ENCODE results near the gene UBE2N. TPM values are rescaled to one million over a fixed set of nuclear protein-coding genes. Genes with fewer than 3 reads are reported as not detected.

Gene UBE2N
- total and polyA plus RNA-seq, 4 donors, result 112 to 234 (median 186) TPM

GRCh38 chr12:93377252-93378195, 64.2 kb downstream of the UBE2N start, which contains the start of gene NUDT4:
TSS of gene NUDT4 (plus strand) at chr12:93377925. CDS start at chr12:93378323, 398 bp downstream.
- Histone ChIP-seq H3K4me3 (ENCODE audit: low read depth, low read length) (peak within 1 kb of the TSS; percentile 99), H3K27ac (ENCODE audit: low read depth, low read length) (peak within 1 kb of the TSS; percentile 96), H3K36me3 (ENCODE audit: control insufficient read depth, insufficient read depth, low read length) (no peaks in the 10 kb centered on the region), H3K4me1 (ENCODE audit: control insufficient read depth, insufficient read depth, low read length) (peaks cover 27% of the 10 kb centered on the region), H3K9me3 (ENCODE audit: control insufficient read depth, insufficient read depth, low read length) (no peaks in the 10 kb centered on the region), H3K27me3 (ENCODE audit: control insufficient read depth, insufficient read depth, low read length) (no peaks in the 10 kb centered on the region)
- peak in 5 of 6 donors; percentile 89 to 98 (median 95) for DNase-seq (ENCODE audit: low read depth in 4 of 6, low spot score in 6 of 6)
- 1% methylated on average over 37 of the region's 79 CpGs for WGBS (ENCODE audit: insufficient coverage)

GRCh38 chr12:93376436-93377251, 65.1 kb downstream of the UBE2N start:
- Histone ChIP-seq H3K4me3 (ENCODE audit: low read depth, low read length) (peak overlapping the region; percentile 75), H3K27me3 (ENCODE audit: control insufficient read depth, insufficient read depth, low read length) (no peaks in the 10 kb centered on the region), H3K4me1 (ENCODE audit: control insufficient read depth, insufficient read depth, low read length) (peaks cover 23% of the 10 kb centered on the region), H3K36me3 (ENCODE audit: control insufficient read depth, insufficient read depth, low read length) (no peaks in the 10 kb centered on the region), H3K9me3 (ENCODE audit: control insufficient read depth, insufficient read depth, low read length) (no peaks in the 10 kb centered on the region), H3K27ac (ENCODE audit: low read depth, low read length) (peak overlapping the region; percentile 87)
- DNase-seq (ENCODE audit: low read depth in 4 of 6, low spot score in 6 of 6), result peak in 2 of 6 donors; percentile 39 to 74
- 19% methylated on average over 2 of the region's 10 CpGs for WGBS (ENCODE audit: insufficient coverage)

DNA sequence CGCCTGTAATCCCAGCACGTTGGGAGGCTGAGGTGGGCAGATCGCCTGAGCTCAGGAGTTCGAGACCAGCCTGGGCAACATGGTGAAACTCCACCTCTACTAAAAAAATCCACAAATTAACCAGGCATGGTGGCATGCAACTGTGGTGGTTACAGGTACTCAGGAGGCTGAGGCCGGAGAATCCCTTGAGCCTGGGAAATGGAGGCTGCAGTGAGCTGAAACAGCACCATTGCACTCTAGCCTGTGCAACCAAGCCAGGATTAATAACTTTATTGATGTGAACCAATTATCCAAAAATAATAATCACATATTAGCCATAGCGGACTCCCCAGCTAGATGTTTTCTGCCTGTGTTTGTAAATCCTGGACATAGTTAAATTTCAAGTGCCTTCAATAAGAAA, 65.8 kb downstream of the UBE2N start:
- no peaks in the 10 kb centered on the region for H3K27me3 ChIP-seq (ENCODE audit: control insufficient read depth, insufficient read depth, low read length)
- peak overlapping the region; percentile 87 for H3K27ac ChIP-seq (ENCODE audit: low read depth, low read length)
- no peaks in the 10 kb centered on the region for H3K36me3 ChIP-seq (ENCODE audit: control insufficient read depth, insufficient read depth, low read length)
- H3K9me3 ChIP-seq (ENCODE audit: control insufficient read depth, insufficient read depth, low read length), result no peaks in the 10 kb centered on the region
- peak overlapping the region; percentile 75 for H3K4me3 ChIP-seq (ENCODE audit: low read depth, low read length)
- 100% methylated on average over 2 of the region's 6 CpGs for WGBS (ENCODE audit: insufficient coverage)
- peaks cover 17% of the 10 kb centered on the region for H3K4me1 ChIP-seq (ENCODE audit: control insufficient read depth, insufficient read depth, low read length)
- no peak for DNase-seq (ENCODE audit: low read depth in 4 of 6, low spot score in 6 of 6)

DNA sequence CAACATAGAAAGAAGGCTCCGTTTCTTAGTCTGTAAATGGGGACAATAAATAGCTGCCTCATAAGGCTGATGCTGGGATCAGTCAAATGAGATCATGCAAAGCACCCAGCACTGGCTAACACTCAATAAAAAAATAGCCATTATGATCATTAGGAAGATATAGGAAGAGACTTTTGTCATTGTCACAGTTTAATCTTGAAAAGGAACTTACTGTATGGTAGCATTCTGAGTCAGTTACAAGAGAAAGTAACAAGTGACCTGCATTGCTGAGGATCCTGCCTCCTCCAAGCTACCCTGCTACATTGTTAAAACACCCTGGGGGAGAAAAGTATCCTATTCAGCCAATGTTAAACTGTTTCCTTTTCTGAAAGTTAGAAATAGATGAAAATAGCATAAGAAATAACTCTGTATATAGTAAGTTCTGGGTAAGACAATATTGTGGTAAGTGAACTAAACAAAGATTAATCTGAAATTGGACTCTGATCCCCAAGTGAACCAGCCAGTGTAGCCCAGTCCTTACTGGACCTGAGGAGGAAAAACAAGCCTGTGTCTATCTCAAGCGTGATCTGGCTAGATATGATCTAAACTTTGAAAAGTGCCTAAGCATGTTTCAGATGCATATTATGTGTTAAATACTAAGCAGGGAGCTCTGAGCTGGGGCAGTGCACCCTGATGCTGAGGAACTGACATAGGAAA, 67.6 kb downstream of the UBE2N start:
- H3K27ac ChIP-seq (ENCODE audit: low read depth, low read length), result peak overlapping the region; percentile 1
- 78% methylated on average over 1 of the region's 2 CpGs for WGBS (ENCODE audit: insufficient coverage)
- H3K36me3 ChIP-seq (ENCODE audit: control insufficient read depth, insufficient read depth, low read length), result no peaks in the 10 kb centered on the region

DNA sequence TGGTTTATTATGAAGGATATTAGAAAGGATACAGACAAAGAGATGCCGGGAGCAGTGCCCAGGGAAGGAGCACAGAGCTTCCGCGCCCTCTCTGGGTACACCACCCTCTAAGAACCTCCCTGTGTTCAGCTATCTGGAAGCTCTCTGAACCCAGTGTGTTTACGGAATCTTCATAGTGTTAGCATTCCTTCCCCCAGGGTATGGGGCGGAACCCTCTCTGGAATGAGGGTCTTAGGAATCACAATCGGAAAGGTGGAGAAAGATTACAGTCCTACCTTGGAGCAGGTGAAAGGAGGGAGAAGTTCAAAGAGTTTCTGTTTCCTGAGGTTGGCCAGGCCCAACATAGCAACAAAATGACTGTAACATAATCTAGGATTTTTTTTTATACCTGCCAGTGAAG, 70.8 kb downstream of the UBE2N start:
- H3K4me3 ChIP-seq (ENCODE audit: low read depth, low read length), result no peak overlapping the region
- no peaks in the 10 kb centered on the region for H3K27me3 ChIP-seq (ENCODE audit: control insufficient read depth, insufficient read depth, low read length)
- WGBS (ENCODE audit: insufficient coverage), result 100% methylated on average over 1 of the region's 6 CpGs
- peaks cover 3% of the 10 kb centered on the region for H3K4me1 ChIP-seq (ENCODE audit: control insufficient read depth, insufficient read depth, low read length)
- no peak for DNase-seq (ENCODE audit: low read depth in 4 of 6, low spot score in 6 of 6)
- H3K27ac ChIP-seq (ENCODE audit: low read depth, low read length), result no peak overlapping the region
- no peaks in the 10 kb centered on the region for H3K36me3 ChIP-seq (ENCODE audit: control insufficient read depth, insufficient read depth, low read length)
- no peaks in the 10 kb centered on the region for H3K9me3 ChIP-seq (ENCODE audit: control insufficient read depth, insufficient read depth, low read length)

More for the DNA sequence above, 67.6 kb downstream of the UBE2N start:
- Histone ChIP-seq H3K27me3 (ENCODE audit: control insufficient read depth, insufficient read depth, low read length) (no peaks in the 10 kb centered on the region), H3K9me3 (ENCODE audit: control insufficient read depth, insufficient read depth, low read length) (no peaks in the 10 kb centered on the region), H3K4me1 (ENCODE audit: control insufficient read depth, insufficient read depth, low read length) (peaks cover 17% of the 10 kb centered on the region), H3K4me3 (ENCODE audit: low read depth, low read length) (no peak overlapping the region)
- no peak for DNase-seq (ENCODE audit: low read depth in 4 of 6, low spot score in 6 of 6)

GRCh38 chr12:93369505-93369904, 72.2 kb downstream of the UBE2N start:
- H3K4me1 ChIP-seq (ENCODE audit: control insufficient read depth, insufficient read depth, low read length), result no peaks in the 10 kb centered on the region
- no peaks in the 10 kb centered on the region for H3K36me3 ChIP-seq (ENCODE audit: control insufficient read depth, insufficient read depth, low read length)
- H3K9me3 ChIP-seq (ENCODE audit: control insufficient read depth, insufficient read depth, low read length), result no peaks in the 10 kb centered on the region
- no peak for DNase-seq (ENCODE audit: low read depth in 4 of 6, low spot score in 6 of 6)
- no peak overlapping the region for H3K27ac ChIP-seq (ENCODE audit: low read depth, low read length)
- no peak overlapping the region for H3K4me3 ChIP-seq (ENCODE audit: low read depth, low read length)
- no peaks in the 10 kb centered on the region for H3K27me3 ChIP-seq (ENCODE audit: control insufficient read depth, insufficient read depth, low read length)

- Histone ChIP-seq H3K36me3 (ENCODE audit: control insufficient read depth, insufficient read depth, low read length) (no peaks in the 10 kb centered on the region), H3K27ac (ENCODE audit: low read depth, low read length) (no peak overlapping the region), H3K9me3 (ENCODE audit: control insufficient read depth, insufficient read depth, low read length) (no peaks in the 10 kb centered on the region), H3K4me1 (ENCODE audit: control insufficient read depth, insufficient read depth, low read length) (no peaks in the 10 kb centered on the region), H3K27me3 (ENCODE audit: control insufficient read depth, insufficient read depth, low read length) (no peaks in the 10 kb centered on the region), H3K4me3 (ENCODE audit: low read depth, low read length) (no peak overlapping the region)
- DNase-seq (ENCODE audit: low read depth in 4 of 6, low spot score in 6 of 6), result no peak
- WGBS (ENCODE audit: insufficient coverage), result 100% methylated on average over 3 of the region's 3 CpGs
Observed at GRCh38 chr12:93368766-93369165, 73.0 kb downstream of the UBE2N start.

- Histone ChIP-seq H3K27ac (ENCODE audit: low read depth, low read length) (no peak overlapping the region), H3K4me1 (ENCODE audit: control insufficient read depth, insufficient read depth, low read length) (no peaks in the 10 kb centered on the region), H3K4me3 (ENCODE audit: low read depth, low read length) (no peak overlapping the region), H3K9me3 (ENCODE audit: control insufficient read depth, insufficient read depth, low read length) (no peaks in the 10 kb centered on the region), H3K27me3 (ENCODE audit: control insufficient read depth, insufficient read depth, low read length) (no peaks in the 10 kb centered on the region), H3K36me3 (ENCODE audit: control insufficient read depth, insufficient read depth, low read length) (no peaks in the 10 kb centered on the region)
- 86% methylated on average over 1 of the region's 4 CpGs for WGBS (ENCODE audit: insufficient coverage)
- DNase-seq (ENCODE audit: low read depth in 4 of 6, low spot score in 6 of 6), result no peak
Observed at GRCh38 chr12:93366422-93366821, 75.3 kb downstream of the UBE2N start.
